AG04449 (cell line): ENCODE data around the gene TAOK2.

Source experiments
- CTCF ChIA-PET: fragments of 350-600 bp; formaldehyde crosslinking; extraction: SDS; loops from one replicate; lab custom pipeline; 2021; ENCODE audit warnings: antibody characterized with exemption; lab: Yijun Ruan, JAX
- POLR2A ChIA-PET: fragments of 400-600, 350-600 bp; formaldehyde crosslinking; extraction: SDS; loops from one replicate; lab custom pipeline; 2020; ENCODE audit warnings: antibody characterized with exemption, inconsistent platforms; lab: Yijun Ruan, JAX
- DNase-seq: peaks from one replicate; pipeline ENCODE4 v3.0.0-alpha.2; 2010; ENCODE audit warnings: low read depth, low spot score
- H3K4me3 ChIP-seq: 2 replicates; pipeline ENCODE4 v1.5.1; 2011; ENCODE audit warnings: low read depth, mild to moderate bottlenecking, control low read depth, low read length
- CTCF ChIP-seq: IDR thresholded peaks from one replicate; pipeline ENCODE4 v1.5.1; 2011; ENCODE audit warnings: mild to moderate bottlenecking, moderate library complexity, low read length, control low read depth, inconsistent platforms; ENCODE audit not compliant: insufficient read depth; ENCODE audit errors: missing control alignments

Gene TAOK2

GRCh38 chr16:29984764-29985147 lies 11.1 kb downstream of the TAOK2 start:
- POLR2A ChIA-PET = interaction anchor here (1.1 kb wide), 2 partner anchors 9 to 11 kb away, joined by 4 to 5 read pairs; partner anchors contain the start of gene TAOK2
- H3K4me3 ChIP-seq = no peak overlapping the region
- TF ChIP-seq CTCF = no peak
- DNase-seq = no peak
- CTCF ChIA-PET = interaction anchor here (3.2 kb wide), 1 partner anchor 9 kb away, joined by 12 read pairs; no protein-coding TSS in a partner anchor

DNA sequence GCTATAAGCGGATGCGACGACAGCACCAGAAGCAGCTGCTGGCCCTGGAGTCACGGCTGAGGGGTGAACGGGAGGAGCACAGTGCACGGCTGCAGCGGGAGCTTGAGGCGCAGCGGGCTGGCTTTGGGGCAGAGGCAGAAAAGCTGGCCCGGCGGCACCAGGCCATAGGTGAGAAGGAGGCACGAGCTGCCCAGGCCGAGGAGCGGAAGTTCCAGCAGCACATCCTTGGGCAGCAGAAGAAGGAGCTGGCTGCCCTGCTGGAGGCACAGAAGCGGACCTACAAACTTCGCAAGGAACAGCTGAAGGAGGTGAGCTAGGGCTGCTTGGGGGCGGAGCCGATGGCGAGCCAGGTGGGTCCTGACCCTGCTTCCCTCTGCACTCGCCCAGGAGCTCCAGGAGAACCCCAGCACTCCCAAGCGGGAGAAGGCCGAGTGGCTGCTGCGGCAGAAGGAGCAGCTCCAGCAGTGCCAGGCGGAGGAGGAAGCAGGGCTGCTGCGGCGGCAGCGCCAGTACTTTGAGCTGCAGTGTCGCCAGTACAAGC lies 11.7 kb downstream of the TAOK2 start:
- POLR2A ChIA-PET = interaction anchor here (0.6 to 1.4 kb wide), 4 partner anchors 8 to 12 kb away, joined by 3 to 5 read pairs (median 4); partner anchors contain the start of genes HIRIP3 and TAOK2
- no peak for DNase-seq
- no peak overlapping the region for H3K4me3 ChIP-seq
- CTCF ChIA-PET = interaction anchor here (3.2 kb wide), 1 partner anchor 9 kb away, joined by 12 read pairs; no protein-coding TSS in a partner anchor
- TF ChIP-seq CTCF = no peak

DNA sequence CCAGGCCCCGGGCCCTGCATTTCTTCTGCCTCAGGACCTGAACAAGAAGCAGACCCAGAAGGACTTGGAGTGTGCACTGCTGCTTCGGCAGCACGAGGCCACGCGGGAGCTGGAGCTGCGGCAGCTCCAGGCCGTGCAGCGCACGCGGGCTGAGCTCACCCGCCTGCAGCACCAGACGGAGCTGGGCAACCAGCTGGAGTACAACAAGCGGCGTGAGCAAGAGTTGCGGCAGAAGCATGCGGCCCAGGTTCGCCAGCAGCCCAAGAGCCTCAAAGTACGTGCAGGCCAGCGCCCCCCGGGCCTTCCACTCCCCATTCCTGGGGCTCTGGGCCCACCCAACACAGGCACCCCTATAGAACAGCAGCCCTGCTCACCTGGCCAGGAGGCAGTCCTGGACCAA lies 12.6 kb downstream of the TAOK2 start:
- ChIA-PET POLR2A (interaction anchor here (1.0 to 1.4 kb wide), 2 partner anchors 9 to 10 kb away, joined by 3 to 4 read pairs; partner anchors contain the start of gene HIRIP3), CTCF (interaction anchor here (3.2 kb wide), 1 partner anchor 10 kb away, joined by 12 read pairs; no protein-coding TSS in a partner anchor)
- no peak overlapping the region for H3K4me3 ChIP-seq
- TF ChIP-seq CTCF = no peak
- no peak for DNase-seq

- POLR2A ChIA-PET = interaction anchor here (1.0 kb wide), 1 partner anchor 10 kb away, joined by 3 read pairs; no protein-coding TSS in a partner anchor
- CTCF ChIA-PET = interaction anchor here (3.2 kb wide), 1 partner anchor 11 kb away, joined by 12 read pairs; no protein-coding TSS in a partner anchor
- no peak for TF ChIP-seq CTCF
- H3K4me3 ChIP-seq = no peak overlapping the region
- DNase-seq = no peak
These were observed 13.3 kb downstream of the TAOK2 start for GRCh38 chr16:29986931-29987330.

DNA sequence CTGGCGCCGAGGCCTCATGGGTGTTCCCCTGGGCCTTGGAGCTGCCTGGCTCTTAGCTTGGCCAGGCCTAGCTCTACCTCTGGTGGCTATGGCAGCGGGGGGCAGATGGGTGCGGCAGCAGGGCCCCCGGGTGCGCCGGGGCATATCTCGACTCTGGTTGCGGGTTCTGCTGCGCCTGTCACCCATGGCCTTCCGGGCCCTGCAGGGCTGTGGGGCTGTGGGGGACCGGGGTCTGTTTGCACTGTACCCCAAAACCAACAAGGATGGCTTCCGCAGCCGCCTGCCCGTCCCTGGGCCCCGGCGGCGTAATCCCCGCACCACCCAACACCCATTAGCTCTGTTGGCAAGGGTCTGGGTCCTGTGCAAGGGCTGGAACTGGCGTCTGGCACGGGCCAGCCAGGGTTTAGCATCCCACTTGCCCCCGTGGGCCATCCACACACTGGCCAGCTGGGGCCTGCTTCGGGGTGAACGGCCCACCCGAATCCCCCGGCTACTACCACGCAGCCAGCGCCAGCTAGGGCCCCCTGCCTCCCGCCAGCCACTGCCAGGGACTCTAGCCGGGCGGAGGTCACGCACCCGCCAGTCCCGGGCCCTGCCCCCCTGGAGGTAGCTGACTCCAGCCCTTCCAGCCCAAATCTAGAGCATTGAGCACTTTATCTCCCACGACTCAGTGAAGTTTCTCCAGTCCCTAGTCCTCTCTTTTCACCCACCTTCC lies 13.9 kb downstream of the TAOK2 start:
- H3K4me3 ChIP-seq = no peak overlapping the region
- ChIA-PET CTCF (interaction anchor here (2.2 to 3.2 kb wide), 2 partner anchors 11 to 19 kb away, joined by 6 to 12 read pairs; no protein-coding TSS in a partner anchor), POLR2A (interaction anchor here (0.6 kb wide), 1 partner anchor 12 kb away, joined by 3 read pairs; no protein-coding TSS in a partner anchor)
- DNase-seq = no peak
- no peak for TF ChIP-seq CTCF

- no peak for DNase-seq
- ChIA-PET POLR2A (no interaction called here), CTCF (interaction anchor here (2.2 kb wide), 1 partner anchor 18 kb away, joined by 6 read pairs; no protein-coding TSS in a partner anchor)
- TF ChIP-seq CTCF = no peak
- H3K4me3 ChIP-seq = no peak overlapping the region
These were observed 14.8 kb downstream of the TAOK2 start for GRCh38 chr16:29988346-29989075.
